IMR-90 (cell line): ENCODE results near the gene SIPA1L3. TPM values are rescaled to one million over a fixed set of nuclear protein-coding genes. Genes with fewer than 3 reads are reported as not detected.

Source experiments
- ATAC-seq: fragments of 200-7000 bp; cut with Tn5 transposase; 2 replicates; pipeline ENCODE4 v1.9.1; 2020; ENCODE audit warnings: low read depth, mild to moderate bottlenecking, moderate library complexity
- BruUV-seq: library from RNA; stranded (reverse); fragments of 400-500 nt; replicated peaks from 2 replicates; lab custom pipeline; 2021; lab: Mats Ljungman, UMichigan
- CTCF ChIA-PET: fragments of 300-600 bp; formaldehyde crosslinking; extraction: SDS; loops from one replicate; lab custom pipeline; 2021; ENCODE audit warnings: antibody characterized with exemption; lab: Yijun Ruan, JAX
- POLR2A ChIA-PET: fragments of 300-600 bp; sonication (Branson Sonifier 250); formaldehyde crosslinking; loops from one replicate; lab custom pipeline; 2022; ENCODE audit warnings: antibody characterized with exemption; ENCODE audit not compliant: unreplicated experiment; lab: Charles Lee
- DNase-seq: peaks from one replicate; pipeline ENCODE4 v3.0.0; 2013
- H2AFZ ChIP-seq: replicated peaks from 2 replicates; pipeline ENCODE3; 2013; ENCODE audit warnings: low read length, mild to moderate bottlenecking; ENCODE audit not compliant: poor library complexity
- H2AK5ac ChIP-seq: 2 replicates; pipeline ENCODE4 v1.6.1; 2013; ENCODE audit warnings: low read depth, low read length, inconsistent platforms
- H2AK9ac ChIP-seq: replicated peaks from 2 replicates; pipeline ENCODE3; 2013; ENCODE audit warnings: mild to moderate bottlenecking, low read depth, low read length, moderate library complexity; ENCODE audit not compliant: poor library complexity
- H2BK120ac ChIP-seq: 2 replicates; pipeline ENCODE4 v1.6.1; 2013; ENCODE audit warnings: low read depth, low read length, inconsistent platforms
- H2BK15ac ChIP-seq: 3 replicates; pipeline ENCODE4 v1.6.1; 2013; ENCODE audit warnings: low read depth, low read length, inconsistent platforms
- H2BK20ac ChIP-seq: 2 replicates; pipeline ENCODE4 v1.6.1; 2013; ENCODE audit warnings: low read depth, mild to moderate bottlenecking, inconsistent platforms, low read length, moderate library complexity
- H2BK5ac ChIP-seq: 2 replicates; pipeline ENCODE4 v1.6.1; 2013; ENCODE audit warnings: mild to moderate bottlenecking, low read depth, low read length, inconsistent platforms; ENCODE audit not compliant: poor library complexity, severe bottlenecking
- H3K14ac ChIP-seq: replicated peaks from 2 replicates; pipeline ENCODE4 v1.6.1; 2013; ENCODE audit warnings: low read depth, low read length, inconsistent platforms
- H3K18ac ChIP-seq: 2 replicates; pipeline ENCODE4 v1.6.1; 2013; ENCODE audit warnings: low read depth, low read length, control low read depth
- H3K23ac ChIP-seq: 2 replicates; pipeline ENCODE4 v1.6.1; 2013; ENCODE audit warnings: low read depth, low read length, inconsistent platforms
- H3K27ac ChIP-seq: 2 replicates; pipeline ENCODE4 v1.5.1; 2013; ENCODE audit warnings: mild to moderate bottlenecking, control low read depth, low read length; ENCODE audit not compliant: insufficient read depth
- H3K27me3 ChIP-seq: 2 replicates; pipeline ENCODE4 v1.6.1; 2013; ENCODE audit warnings: low read length; ENCODE audit not compliant: control insufficient read depth, insufficient read depth
- H3K36me3 ChIP-seq: 2 replicates; pipeline ENCODE4 v1.6.1; 2013; ENCODE audit warnings: low read length, mixed read lengths; ENCODE audit not compliant: control insufficient read depth, insufficient read depth
- H3K4ac ChIP-seq: 2 replicates; pipeline ENCODE4 v1.6.1; 2013; ENCODE audit warnings: low read depth, low read length, inconsistent platforms
- H3K4me1 ChIP-seq: 2 replicates; pipeline ENCODE4 v1.6.1; 2013; ENCODE audit warnings: low read length, mixed read lengths; ENCODE audit not compliant: control insufficient read depth, insufficient read depth
- H3K4me2 ChIP-seq: 2 replicates; pipeline ENCODE4 v1.6.1; 2013; ENCODE audit warnings: low read depth, mild to moderate bottlenecking, control low read depth, low read length, moderate library complexity
- H3K4me3 ChIP-seq: 2 replicates; pipeline ENCODE4 v1.5.1; 2013; ENCODE audit warnings: low read depth, mild to moderate bottlenecking, control low read depth, low read length, moderate library complexity; ENCODE audit not compliant: insufficient read depth
- H3K56ac ChIP-seq: 2 replicates; pipeline ENCODE4 v1.6.1; 2013; ENCODE audit warnings: low read length, inconsistent platforms; ENCODE audit not compliant: insufficient read depth; ENCODE audit errors: extremely low read depth
- H3K79me1 ChIP-seq, 2 experiments: 2 replicates each; pipeline ENCODE4 v1.6.1; 2013; ENCODE audit warnings: low read length in 2 of 2, inconsistent platforms in 1 of 2, low read depth in 1 of 2
- H3K9ac ChIP-seq: 2 replicates; pipeline ENCODE4 v1.6.1; 2013; ENCODE audit warnings: low read depth, low read length, control low read depth
- H3K9me1 ChIP-seq: 2 replicates; pipeline ENCODE4 v1.6.1; 2013; ENCODE audit warnings: low read length, inconsistent platforms; ENCODE audit not compliant: insufficient read depth
- H3K9me3 ChIP-seq: 2 replicates; pipeline ENCODE4 v1.6.1; 2013; ENCODE audit warnings: low read length; ENCODE audit not compliant: control insufficient read depth, insufficient read depth
- H4K20me1 ChIP-seq: 2 replicates; pipeline ENCODE4 v1.6.1; 2013; ENCODE audit warnings: low read length, inconsistent platforms; ENCODE audit not compliant: insufficient read depth
- H4K5ac ChIP-seq: 2 replicates; pipeline ENCODE4 v1.6.1; 2013; ENCODE audit warnings: mild to moderate bottlenecking, low read depth, low read length, control low read depth
- H4K8ac ChIP-seq, 2 experiments: 2 replicates each; pipeline ENCODE4 v1.6.1; 2013; ENCODE audit warnings: low read depth in 2 of 2, low read length in 2 of 2, control low read depth in 1 of 2, inconsistent platforms in 1 of 2
- H4K91ac ChIP-seq: 2 replicates; pipeline ENCODE4 v1.6.1; 2013; ENCODE audit warnings: low read depth, low read length, inconsistent platforms; ENCODE audit not compliant: insufficient read depth
- BHLHE40 ChIP-seq: fragments of 150-350 bp; IDR thresholded peaks from 2 replicates; pipeline ENCODE4 v1.6.1; 2016; ENCODE audit warnings: mild to moderate bottlenecking, low read depth, low read length
- CEBPB ChIP-seq: IDR thresholded peaks from 2 replicates; pipeline ENCODE4 v1.6.1; 2012; ENCODE audit warnings: low read depth, low read length, improper control_type of control experiment
- CTCF ChIP-seq: conservative IDR thresholded peaks from 2 replicates; pipeline ENCODE4 v1.5.1; 2012; ENCODE audit warnings: mild to moderate bottlenecking, low read depth, low read length, improper control_type of control experiment
- NFE2L2 ChIP-seq: fragments of 150-350 bp; IDR thresholded peaks from 2 replicates; pipeline ENCODE4 v1.6.1; 2016; ENCODE audit warnings: low read depth, mild to moderate bottlenecking, low read length
- POLR2A ChIP-seq: IDR thresholded peaks from 2 replicates; pipeline ENCODE4 v1.6.1; 2012; ENCODE audit warnings: mild to moderate bottlenecking, low read depth, low read length
- RAD21 ChIP-seq: IDR thresholded peaks from 2 replicates; pipeline ENCODE4 v1.6.1; 2012; ENCODE audit warnings: low read length, improper control_type of control experiment
- RCOR1 ChIP-seq: IDR thresholded peaks from 2 replicates; pipeline ENCODE4 v1.6.1; 2012; ENCODE audit warnings: mild to moderate bottlenecking, low read length, improper control_type of control experiment; ENCODE audit not compliant: insufficient replicate concordance
- RFX5 ChIP-seq: IDR thresholded peaks from 2 replicates; pipeline ENCODE4 v1.8.0; 2012; ENCODE audit warnings: low read depth, mild to moderate bottlenecking, low read length, moderate library complexity
- SMC3 ChIP-seq: fragments of 150-350 bp; IDR thresholded peaks from 2 replicates; pipeline ENCODE4 v1.6.1; 2016; ENCODE audit warnings: low read depth, mild to moderate bottlenecking, antibody characterized with exemption, low read length, moderate library complexity
- WGBS, 2 experiments: methylation state at CpG; one replicate each; pipeline versions ENCODE4 v1.1.5 to v1.1.7; 2013; ENCODE audit warnings: missing lambda C conversion rate in 2 of 2; ENCODE audit not compliant: insufficient read length in 1 of 2; ENCODE audit errors: extremely low coverage in 2 of 2; 5-methylcytosine and 5-hydroxymethylcytosine counted together
- dilution Hi-C: fragments of 300-500 bp; cut with HindIII; formaldehyde crosslinking; loops from one replicate; pipeline ENCODE4 v1.14.3; 2018; ENCODE audit warnings: low sequenced_read_pairs; ENCODE audit not compliant: unreplicated experiment
- in situ Hi-C: fragments of 300-500 bp; cut with MboI; formaldehyde crosslinking; loops from 3 replicates; pipeline ENCODE4 v1.14.3; 2019; ENCODE audit warnings: low sequenced_read_pairs, inconsistent platforms, mixed read lengths
- intact Hi-C: fragments of 100-400 bp; cut with micrococcal nuclease; formaldehyde crosslinking; loops from 2 replicates; pipeline ENCODE4 v1.10.0; 2022
- polyA plus RNA-seq, 3 experiments: library from polyadenylated mRNA; depleted of rRNA; stranded (reverse); fragments of >200 nt; gene quantifications; 2 replicates each; pipeline ENCODE4 v1.2.3, GENCODE V29; 2012; ENCODE audit warnings: low replicate concordance in 1 of 3
- total RNA-seq: library from RNA; depleted of rRNA; stranded (reverse); fragments of >200 nt; gene quantifications from 2 replicates; pipeline ENCODE4 v1.2.3, GENCODE V29; 2012
- TF ChIP-seq, protein P1 (sequence below): fragments of 150-350 bp; IDR thresholded peaks from 2 replicates; pipeline ENCODE4 v1.6.1; 2016; ENCODE audit warnings: low read depth, mild to moderate bottlenecking, low read length, moderate library complexity, borderline replicate concordance

The SIPA1L3 gene
- total and polyA plus RNA-seq, 2 of the 4 experiments (the other 2 are of a cell fraction): 4.1 to 9.4 TPM

DNA sequence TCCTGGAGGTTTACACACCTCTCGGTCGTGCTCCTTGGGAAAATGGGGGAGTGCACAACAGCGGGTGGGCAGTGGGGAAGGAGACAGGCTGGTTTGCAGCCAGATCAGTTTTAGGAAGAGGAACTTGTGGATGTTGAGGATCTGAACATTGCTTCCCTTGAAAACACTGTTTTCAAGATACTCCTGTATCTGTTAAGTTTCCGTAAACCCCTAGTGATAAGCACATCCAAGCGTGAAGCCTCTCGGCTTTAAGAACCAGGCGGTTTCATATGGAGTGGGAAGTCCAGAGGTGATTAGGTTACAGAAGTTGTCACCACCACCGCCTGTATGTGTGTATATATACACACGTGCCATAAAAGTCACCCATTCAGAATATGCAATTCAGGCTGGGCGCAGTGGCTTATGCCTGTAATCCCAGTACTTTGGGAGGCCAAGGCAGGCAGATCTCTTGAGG, 47.4 kb downstream of the SIPA1L3 start:
- BruUV-seq: no TSS peak
- CTCF ChIA-PET: interaction anchor here (0.6 to 1.1 kb wide), 2 partner anchors 22 to 101 kb away, joined by 3 to 6 read pairs; no protein-coding TSS in a partner anchor

More for the DNA sequence above, 47.4 kb downstream of the SIPA1L3 start:
- peak overlapping the region; percentile 9; the same call in 1 of the 2 replicates for H4K5ac ChIP-seq
- H3K9ac ChIP-seq: no peak overlapping the region
- H4K8ac ChIP-seq: no peak overlapping the region
- H2BK120ac ChIP-seq: no peak overlapping the region
- no peak overlapping the region for H2AK9ac ChIP-seq
- no peaks in the 10 kb centered on the region for H3K36me3 ChIP-seq
- ATAC-seq: no peak
- H2BK20ac ChIP-seq: no peak overlapping the region
- H3K23ac ChIP-seq: no peak overlapping the region
- TF ChIP-seq CEBPB (no peak), CTCF (no peak), SMC3 (no peak), NFE2L2 (no peak), POLR2A (no peak), RCOR1 (no peak), BHLHE40 (no peak), RAD21 (no peak), RFX5 (no peak)
- TF ChIP-seq, protein P1, sequence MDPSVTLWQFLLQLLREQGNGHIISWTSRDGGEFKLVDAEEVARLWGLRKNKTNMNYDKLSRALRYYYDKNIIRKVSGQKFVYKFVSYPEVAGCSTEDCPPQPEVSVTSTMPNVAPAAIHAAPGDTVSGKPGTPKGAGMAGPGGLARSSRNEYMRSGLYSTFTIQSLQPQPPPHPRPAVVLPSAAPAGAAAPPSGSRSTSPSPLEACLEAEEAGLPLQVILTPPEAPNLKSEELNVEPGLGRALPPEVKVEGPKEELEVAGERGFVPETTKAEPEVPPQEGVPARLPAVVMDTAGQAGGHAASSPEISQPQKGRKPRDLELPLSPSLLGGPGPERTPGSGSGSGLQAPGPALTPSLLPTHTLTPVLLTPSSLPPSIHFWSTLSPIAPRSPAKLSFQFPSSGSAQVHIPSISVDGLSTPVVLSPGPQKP: no peak
- no peak overlapping the region for H3K4me2 ChIP-seq
- H3K14ac ChIP-seq: 0 out of 2 replicates have a peak overlapping the region, but pooled peaks have one; percentile 68
- in situ Hi-C loops (no loop called here), dilution Hi-C loops (no loop called here), intact Hi-C loops (no loop called here)
- H3K56ac ChIP-seq: no peak overlapping the region
- H2AK5ac ChIP-seq: peak overlapping the region; percentile 64; the same call in 1 of the 2 replicates
- H2AFZ ChIP-seq: no peak overlapping the region
- no peaks in the 10 kb centered on the region for H3K9me3 ChIP-seq
- peak overlapping the region; percentile 53; the same call in 1 of the 2 replicates for H3K4ac ChIP-seq
- peaks cover 5% of the 10 kb centered on the region for H3K4me1 ChIP-seq
- no peak overlapping the region for H2BK15ac ChIP-seq
- H4K91ac ChIP-seq: no peak overlapping the region
- no peak overlapping the region for H3K27ac ChIP-seq
- no peaks in the 10 kb centered on the region for H3K27me3 ChIP-seq
- no peak overlapping the region for H3K4me3 ChIP-seq
- H4K20me1 ChIP-seq: peaks cover 3% of the 10 kb centered on the region; the same call in 1 of the 2 replicates
- WGBS, 2 experiments: no CpG with 5 or more reads among the region's 10 CpGs
- POLR2A ChIA-PET: no interaction called here
- no peak for DNase-seq
- peaks cover 4% of the 10 kb centered on the region; the same call in 1 of the 2 replicates for H3K9me1 ChIP-seq
- H3K18ac ChIP-seq: no peak overlapping the region
- H2BK5ac ChIP-seq: no peak overlapping the region
- H3K79me1 ChIP-seq: peaks cover 30 to 77% of the 10 kb centered on the region in 2 experiments
